OCI-LY1 (cell line): ENCODE measurements around the gene NLRC3.

Experiments
- H2AFZ ChIP-seq: fragments of 200-600 bp; sonication (generic), shearing (Covaris generic); 2 replicates; pipeline ENCODE4 v1.6.0; 2014; ENCODE audit warnings: antibody characterized with exemption, mild to moderate bottlenecking, low read length
- H3F3A ChIP-seq: fragments of 200-600 bp; sonication (generic), shearing (Covaris generic); 2 replicates; pipeline ENCODE4 v1.6.0; 2014; ENCODE audit warnings: mild to moderate bottlenecking, antibody characterized with exemption, low read length, moderate library complexity; ENCODE audit not compliant: insufficient read depth
- H3K27ac ChIP-seq: fragments of 200-600 bp; sonication (generic); 2 replicates; pipeline ENCODE4 v1.5.1; 2014; ENCODE audit warnings: low read length, mixed run types, mild to moderate bottlenecking, low read depth; ENCODE audit not compliant: poor library complexity, severe bottlenecking
- H3K27me3 ChIP-seq: fragments of 200-600 bp; sonication (generic); 2 replicates; pipeline ENCODE4 v1.6.0; 2014; ENCODE audit warnings: antibody characterized with exemption, mild to moderate bottlenecking, low read length, moderate library complexity; ENCODE audit not compliant: insufficient read depth
- H3K36me3 ChIP-seq: fragments of 200-600 bp; sonication (generic); 2 replicates; pipeline ENCODE4 v1.6.1; 2014; ENCODE audit warnings: mild to moderate bottlenecking, antibody characterized with exemption, low read length, moderate library complexity, mixed read lengths; ENCODE audit not compliant: insufficient read depth
- H3K4me1 ChIP-seq: fragments of 200-600 bp; sonication (generic); 2 replicates; pipeline ENCODE4 v1.5.1; 2014; ENCODE audit warnings: mild to moderate bottlenecking, low read length, moderate library complexity; ENCODE audit not compliant: insufficient read depth, severe bottlenecking
- H3K4me2 ChIP-seq: fragments of 200-600 bp; sonication (generic), shearing (Covaris generic); 2 replicates; pipeline ENCODE4 v1.6.1; 2014; ENCODE audit warnings: low read length
- H3K4me3 ChIP-seq: fragments of 200-600 bp; sonication (generic); 2 replicates; pipeline ENCODE4 v1.5.1; 2014; ENCODE audit warnings: low read length, low read depth, mild to moderate bottlenecking, mixed read lengths; ENCODE audit not compliant: poor library complexity, severe bottlenecking
- H3K79me2 ChIP-seq: fragments of 200-600 bp; shearing (Covaris generic); 2 replicates; pipeline ENCODE4 v1.6.1; 2016; ENCODE audit warnings: mixed run types, low read length, mixed read lengths; ENCODE audit not compliant: insufficient read depth
- H3K9ac ChIP-seq: fragments of 200-600 bp; sonication (generic), shearing (Covaris generic); 2 replicates; pipeline ENCODE4 v1.6.1; 2014; ENCODE audit warnings: mild to moderate bottlenecking, low read length, mixed read lengths
- H3K9me2 ChIP-seq: fragments of 200-600 bp; sonication (generic), shearing (Covaris generic); 2 replicates; pipeline ENCODE4 v1.6.1; 2014; ENCODE audit warnings: low read depth, mild to moderate bottlenecking, low read length, mixed read lengths
- H3K9me3 ChIP-seq: fragments of 200-600 bp; shearing (Covaris generic); 2 replicates; pipeline ENCODE4 v1.6.1; 2014; ENCODE audit warnings: low read length, mixed read lengths
- H4K20me1 ChIP-seq: fragments of 200-600 bp; sonication (generic), shearing (Covaris generic); 2 replicates; pipeline ENCODE4 v1.6.0; 2016; ENCODE audit warnings: mild to moderate bottlenecking, low read length; ENCODE audit not compliant: insufficient read depth
- EZH2 ChIP-seq: fragments of 200-600 bp; sonication (generic), shearing (Covaris generic); IDR thresholded peaks from 2 replicates; pipeline ENCODE4 v1.8.0; 2017; ENCODE audit warnings: borderline replicate concordance, mixed run types, mild to moderate bottlenecking, antibody characterized with exemption, low read length, moderate library complexity, mixed read lengths
- TF ChIP-seq, protein P1 (sequence below): fragments of 200-600 bp; sonication (generic), shearing (Covaris generic); IDR thresholded peaks from 2 replicates; pipeline ENCODE4 v1.5.1; 2017; ENCODE audit warnings: mild to moderate bottlenecking, antibody characterized with exemption, low read length, moderate library complexity, mixed read lengths

NLRC3 gene

DNA sequence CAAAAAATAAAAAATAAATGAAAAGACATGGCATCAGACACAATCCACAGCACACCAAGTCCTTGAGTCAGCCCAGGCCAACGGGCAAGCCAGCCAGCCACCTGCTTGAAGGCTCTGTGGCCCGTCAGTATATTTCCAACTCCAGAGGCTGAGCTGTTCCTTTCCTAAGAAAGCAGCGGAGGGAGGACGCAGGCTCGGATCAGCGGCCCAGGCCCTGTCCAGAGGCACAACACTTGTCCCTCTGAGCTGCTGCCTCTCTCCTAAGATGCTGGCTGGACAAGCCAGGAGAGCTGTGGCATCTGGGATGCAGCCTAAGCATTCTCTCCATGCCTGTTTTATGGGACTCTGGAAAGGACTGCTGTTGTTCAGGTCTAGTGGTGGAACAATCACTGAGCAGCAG is 14.8 kb upstream of the NLRC3 start:
- no peaks in the 10 kb centered on the region for H3K79me2 ChIP-seq
- no peak overlapping the region for H3K9ac ChIP-seq
- H3K4me2 ChIP-seq = no peak overlapping the region
- H3F3A ChIP-seq = no peaks in the 10 kb centered on the region
- H3K4me3 ChIP-seq = no peak overlapping the region
- no peaks in the 10 kb centered on the region for H3K9me3 ChIP-seq
- peaks cover 25% of the 10 kb centered on the region for H3K36me3 ChIP-seq
- H3K27ac ChIP-seq = no peak overlapping the region
- peaks cover 17% of the 10 kb centered on the region for H3K4me1 ChIP-seq
- TF ChIP-seq, protein P1, sequence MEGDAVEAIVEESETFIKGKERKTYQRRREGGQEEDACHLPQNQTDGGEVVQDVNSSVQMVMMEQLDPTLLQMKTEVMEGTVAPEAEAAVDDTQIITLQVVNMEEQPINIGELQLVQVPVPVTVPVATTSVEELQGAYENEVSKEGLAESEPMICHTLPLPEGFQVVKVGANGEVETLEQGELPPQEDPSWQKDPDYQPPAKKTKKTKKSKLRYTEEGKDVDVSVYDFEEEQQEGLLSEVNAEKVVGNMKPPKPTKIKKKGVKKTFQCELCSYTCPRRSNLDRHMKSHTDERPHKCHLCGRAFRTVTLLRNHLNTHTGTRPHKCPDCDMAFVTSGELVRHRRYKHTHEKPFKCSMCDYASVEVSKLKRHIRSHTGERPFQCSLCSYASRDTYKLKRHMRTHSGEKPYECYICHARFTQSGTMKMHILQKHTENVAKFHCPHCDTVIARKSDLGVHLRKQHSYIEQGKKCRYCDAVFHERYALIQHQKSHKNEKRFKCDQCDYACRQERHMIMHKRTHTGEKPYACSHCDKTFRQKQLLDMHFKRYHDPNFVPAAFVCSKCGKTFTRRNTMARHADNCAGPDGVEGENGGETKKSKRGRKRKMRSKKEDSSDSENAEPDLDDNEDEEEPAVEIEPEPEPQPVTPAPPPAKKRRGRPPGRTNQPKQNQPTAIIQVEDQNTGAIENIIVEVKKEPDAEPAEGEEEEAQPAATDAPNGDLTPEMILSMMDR = no peak
- TF ChIP-seq EZH2 = no peak
- H2AFZ ChIP-seq = no peak overlapping the region
- H3K9me2 ChIP-seq = no peaks in the 10 kb centered on the region
- no peaks in the 10 kb centered on the region for H3K27me3 ChIP-seq
- H4K20me1 ChIP-seq = no peaks in the 10 kb centered on the region

DNA sequence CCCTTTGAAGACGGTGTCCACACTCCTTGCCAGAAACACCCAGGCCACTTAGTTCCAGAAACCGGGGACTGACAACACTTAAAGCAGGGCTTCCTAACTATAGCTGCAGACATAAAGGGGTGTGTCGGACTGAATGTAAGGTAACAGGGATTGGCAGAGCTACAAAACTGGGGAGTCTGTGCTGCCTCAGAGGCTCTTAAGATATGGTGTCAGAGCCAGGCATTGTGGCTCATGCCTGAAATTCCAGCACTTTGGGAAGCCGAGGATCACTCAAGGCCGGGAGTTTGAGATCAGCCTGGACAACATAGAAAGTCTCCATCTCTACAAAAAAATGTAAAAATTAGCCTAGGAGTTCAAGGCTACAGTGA is 14.2 kb upstream of the NLRC3 start:
- no peak overlapping the region for H3K4me2 ChIP-seq
- H3K9me2 ChIP-seq = no peaks in the 10 kb centered on the region
- H4K20me1 ChIP-seq = no peaks in the 10 kb centered on the region
- no peak overlapping the region for H3K4me3 ChIP-seq
- H3F3A ChIP-seq = no peaks in the 10 kb centered on the region
- TF ChIP-seq EZH2 = no peak
- TF ChIP-seq, protein P1 = no peak
- H3K4me1 ChIP-seq = peaks cover 22% of the 10 kb centered on the region
- no peak overlapping the region for H3K27ac ChIP-seq
- no peak overlapping the region for H3K9ac ChIP-seq
- peaks cover 25% of the 10 kb centered on the region for H3K36me3 ChIP-seq
- H3K27me3 ChIP-seq = no peaks in the 10 kb centered on the region
- H3K9me3 ChIP-seq = no peaks in the 10 kb centered on the region
- H3K79me2 ChIP-seq = no peaks in the 10 kb centered on the region
- no peak overlapping the region for H2AFZ ChIP-seq

DNA sequence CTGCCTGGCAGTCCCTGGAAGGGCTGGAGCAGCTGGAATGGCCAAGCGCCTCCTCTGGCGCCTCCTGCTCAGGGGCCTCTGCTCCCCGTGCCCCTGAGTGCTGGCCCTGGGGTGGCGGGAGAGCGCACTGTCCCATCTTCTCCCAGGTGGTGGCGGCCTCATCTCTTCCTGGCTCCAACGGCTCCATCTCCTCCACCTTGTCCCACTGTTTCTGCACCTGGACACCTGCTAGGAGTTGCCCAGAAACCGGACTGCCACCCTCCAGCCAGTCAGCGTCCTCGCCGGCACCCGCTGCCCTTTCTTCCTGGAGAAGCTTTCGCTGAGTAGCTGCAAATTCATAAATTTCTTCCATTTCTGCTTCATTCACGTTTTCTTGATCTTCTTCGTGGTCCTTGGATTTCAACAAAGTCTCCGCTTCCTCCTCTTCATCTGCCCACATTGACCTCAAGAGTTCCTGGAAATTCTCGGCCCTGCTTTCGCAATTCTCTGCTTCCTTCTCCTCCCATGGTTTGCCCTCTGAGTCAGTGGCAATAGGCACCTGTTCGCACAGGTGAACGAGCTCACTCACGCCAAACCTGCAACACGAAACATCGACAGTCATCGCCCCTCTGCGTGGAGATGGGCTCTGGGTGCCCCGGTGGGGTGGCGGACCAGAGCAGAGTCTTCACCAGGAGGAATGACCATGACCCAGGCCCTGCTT is 13.7 kb upstream of the NLRC3 start:
- Histone ChIP-seq H3K9me2 (no peaks in the 10 kb centered on the region), H3K9me3 (no peaks in the 10 kb centered on the region), H4K20me1 (no peaks in the 10 kb centered on the region), H3K79me2 (no peaks in the 10 kb centered on the region), H3K9ac (no peak overlapping the region), H3K27me3 (no peaks in the 10 kb centered on the region), H2AFZ (no peak overlapping the region), H3K4me1 (peaks cover 22% of the 10 kb centered on the region), H3K4me2 (no peak overlapping the region), H3K4me3 (no peak overlapping the region), H3K36me3 (peaks cover 29% of the 10 kb centered on the region), H3F3A (no peaks in the 10 kb centered on the region), H3K27ac (no peak overlapping the region)
- no peak for TF ChIP-seq EZH2
- TF ChIP-seq, protein P1 = no peak
